ENCODE results near the gene NETO2.
"Not testable (repeated sequence)": the region's sequence is repeated elsewhere in the genome, so short reads cannot be mapped to it uniquely, and the experiment has no call there.

The NETO2 gene

DNA sequence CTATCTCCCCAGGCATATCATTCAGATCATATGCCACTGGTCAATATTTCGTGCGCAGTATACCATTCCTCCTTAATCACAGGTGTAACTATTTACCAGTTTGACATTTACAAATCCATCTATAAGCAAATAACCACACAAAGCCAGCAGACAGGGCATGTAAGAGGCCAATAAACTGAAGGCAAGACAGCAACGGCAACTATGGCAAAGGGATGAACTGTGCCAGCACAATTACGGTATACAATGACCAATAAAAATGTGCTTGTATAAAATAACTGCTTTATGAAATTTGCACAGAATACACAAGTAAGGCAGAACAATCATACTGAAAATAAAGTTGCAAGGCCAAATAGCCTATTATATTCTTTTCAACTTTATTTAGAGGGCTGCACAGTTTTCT, 9.2 kb downstream of the NETO2 start:
- DNase-seq: no peak

DNA sequence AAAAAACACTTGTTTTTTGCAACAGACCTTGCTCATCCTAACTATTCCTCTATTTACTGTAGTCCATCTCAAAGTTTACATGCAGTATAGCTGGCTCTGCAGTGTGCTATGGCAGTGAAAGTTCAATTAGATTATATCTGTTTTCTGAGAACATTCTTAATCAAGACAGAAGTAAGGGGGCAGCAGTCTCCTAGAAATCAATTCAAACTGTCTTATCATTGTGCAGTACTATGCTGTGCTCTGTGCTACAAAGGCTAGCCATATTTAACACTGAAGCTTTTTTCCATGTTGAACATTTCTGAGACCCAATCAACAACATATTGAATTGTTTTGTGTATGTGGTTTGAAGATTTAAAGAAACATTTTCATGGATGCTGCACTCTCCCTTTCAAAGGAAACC, 11.4 kb downstream of the NETO2 start:
- DNase-seq: no peak

DNA sequence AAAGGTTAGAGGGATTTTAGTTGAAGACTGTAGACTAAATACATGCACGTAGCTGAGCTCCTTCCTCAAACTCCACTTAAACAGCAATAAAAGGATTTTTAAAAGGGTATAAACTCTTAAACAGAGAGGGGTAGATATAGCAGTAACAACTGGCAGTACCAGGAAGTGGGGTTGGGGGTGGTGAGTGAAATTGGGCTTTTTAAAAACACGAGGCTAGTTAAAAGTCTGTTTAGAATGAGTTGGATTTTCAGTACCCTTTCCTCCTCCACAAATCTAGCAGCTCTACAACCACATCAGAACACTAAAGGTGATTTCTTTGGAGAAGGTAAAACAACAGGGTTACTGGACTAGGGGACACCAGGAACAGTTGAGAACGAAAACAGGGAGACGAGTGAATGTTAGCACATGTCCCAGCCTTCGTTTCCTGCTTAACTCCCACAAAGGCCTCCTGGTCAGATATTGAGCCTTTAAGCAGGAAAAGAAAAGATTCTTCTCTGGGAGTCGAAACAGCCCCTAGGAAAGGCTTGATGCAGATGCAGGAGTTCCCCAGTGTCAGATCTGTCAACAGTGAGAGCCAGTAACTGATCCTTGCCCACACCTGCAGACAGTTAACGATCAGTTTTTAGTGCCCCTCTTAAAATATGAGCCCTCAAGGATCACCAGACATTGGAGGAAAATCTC, 13.8 kb downstream of the NETO2 start:
- no peak for DNase-seq

DNA sequence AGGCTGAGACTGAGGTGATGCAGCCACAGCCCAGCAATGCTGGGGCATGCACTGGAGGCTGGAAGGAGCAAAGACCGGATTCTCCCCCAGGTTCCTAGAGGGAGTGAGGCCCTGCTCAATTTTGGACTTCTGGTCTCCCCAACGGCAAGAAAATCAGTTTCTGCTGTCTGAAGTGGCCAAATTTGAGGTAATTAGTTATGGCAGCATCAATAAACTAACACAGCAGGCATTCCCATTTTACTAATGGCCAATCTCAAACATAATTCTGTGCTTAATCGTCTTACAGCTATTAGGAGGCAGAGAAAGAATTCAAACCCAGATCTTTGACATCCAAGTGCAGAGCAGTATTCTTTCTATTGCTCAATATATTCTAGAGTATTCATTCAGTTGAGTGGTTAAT, 16.2 kb downstream of the NETO2 start:
- DNase-seq: no peak

DNA sequence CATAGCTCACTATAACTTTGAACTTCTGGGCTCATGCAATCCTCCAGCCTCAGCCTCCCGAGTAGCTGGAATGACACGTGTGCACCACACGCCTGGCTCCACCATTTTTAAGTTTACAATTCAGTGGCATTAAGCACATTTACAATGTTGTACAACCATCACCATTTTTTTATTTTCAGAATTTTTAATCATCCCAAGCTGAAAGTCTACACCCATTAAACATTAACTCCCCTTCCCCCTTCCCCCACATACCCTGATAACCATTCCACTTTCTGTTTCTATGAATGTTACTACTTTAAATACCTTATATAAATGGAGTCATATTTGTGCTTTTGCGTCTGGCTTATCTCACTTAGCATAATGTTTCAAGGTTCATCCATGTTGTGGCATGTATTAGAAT, 18.0 kb downstream of the NETO2 start:
- no peak for DNase-seq

DNA sequence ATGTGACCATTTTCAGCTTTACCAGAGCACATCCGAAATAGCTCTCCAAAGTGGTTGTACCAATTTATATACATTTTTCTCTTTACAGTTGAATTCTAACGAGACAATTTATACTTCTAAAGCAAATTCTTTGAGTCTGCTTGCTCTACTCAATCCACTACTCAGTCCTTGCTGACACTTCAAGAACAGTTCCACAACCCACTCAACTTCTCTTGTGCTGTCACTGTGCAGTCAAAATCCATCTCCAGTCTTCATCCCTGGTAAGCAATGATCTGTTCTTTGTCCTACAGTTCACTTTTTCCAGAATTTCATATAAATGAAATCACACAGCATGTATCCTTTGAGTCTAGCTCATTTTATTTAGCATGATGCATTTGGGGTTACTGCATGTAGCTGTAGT, 30.6 kb downstream of the NETO2 start:
- DNase-seq: no peak

DNA sequence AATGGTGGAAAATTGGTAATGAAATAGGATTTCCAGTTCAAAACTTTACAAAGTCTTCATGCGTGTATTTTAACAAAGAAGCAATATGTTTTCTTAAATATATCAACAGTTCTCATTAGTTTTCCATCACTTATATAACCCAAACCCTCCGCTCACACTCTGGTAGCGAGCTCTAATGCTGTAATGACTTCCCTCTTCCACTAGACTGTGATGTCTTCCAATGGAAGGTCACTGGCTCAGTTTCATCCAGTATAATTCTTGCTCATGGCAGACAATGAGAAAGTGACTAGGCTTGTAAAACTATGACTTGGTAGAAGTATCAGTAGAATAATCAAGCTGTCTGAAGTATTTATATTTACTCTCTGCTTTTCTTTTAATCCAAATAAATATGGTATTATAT, 32.8 kb downstream of the NETO2 start:
- DNase-seq: no peak

DNA sequence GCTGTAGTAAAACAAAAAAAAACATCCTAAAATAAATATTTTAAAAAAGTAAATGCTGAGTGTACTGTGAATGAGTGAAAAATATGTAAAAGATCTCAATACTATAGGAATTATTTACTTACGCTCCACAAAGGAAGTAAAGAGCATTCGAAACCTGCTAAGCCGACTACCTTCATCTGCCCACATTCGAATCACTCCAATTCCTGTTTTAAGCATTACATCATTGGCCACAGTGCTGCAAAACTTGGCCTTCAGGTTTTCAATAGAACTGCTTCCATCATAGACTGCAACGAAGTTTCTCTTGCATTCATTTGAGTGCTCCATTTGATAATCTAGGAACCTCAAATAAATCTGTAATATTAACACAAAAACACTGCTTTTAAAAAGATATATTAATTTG, 34.4 kb downstream of the NETO2 start:
- DNase-seq: no peak

DNA sequence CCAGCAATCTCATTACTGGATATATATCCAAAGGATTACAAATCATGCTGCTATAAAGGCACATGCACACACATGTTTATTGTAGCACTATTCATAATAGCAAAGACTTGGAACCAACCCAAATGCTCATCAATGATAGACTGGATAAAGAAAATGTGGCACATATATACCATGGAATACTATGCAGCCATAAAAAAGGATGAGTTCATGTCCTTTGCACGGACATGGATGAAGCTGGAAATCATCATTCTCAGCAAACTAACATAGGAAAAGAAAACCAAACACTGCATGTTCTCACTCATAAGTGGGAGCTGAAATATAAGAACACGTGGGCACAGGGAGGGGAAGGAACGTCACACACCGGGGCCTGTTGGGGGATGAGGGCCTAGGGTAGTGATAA, 40.8 kb downstream of the NETO2 start:
- DNase-seq: not testable (repeated sequence)

DNA sequence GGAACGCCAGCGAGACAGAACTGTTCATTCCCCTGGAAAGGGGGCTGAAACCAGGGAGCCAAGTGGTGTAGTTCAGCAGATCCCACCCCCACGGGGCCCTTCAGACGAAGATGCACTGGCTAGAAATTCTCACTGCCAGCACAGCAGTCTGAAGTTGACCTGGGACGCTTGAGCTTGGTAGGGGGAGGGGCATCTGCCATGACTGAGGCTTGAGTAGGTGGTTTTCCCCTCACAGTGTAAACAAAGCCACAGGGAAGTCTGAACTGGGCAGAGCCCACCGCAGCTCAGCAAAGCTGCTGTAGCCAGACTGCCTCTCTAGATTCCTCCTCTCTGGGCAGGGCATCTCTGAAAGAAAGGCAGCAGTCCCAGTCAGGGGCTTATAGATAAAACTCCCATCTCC, 46.6 kb downstream of the NETO2 start:
- peak; percentile 43 for DNase-seq

DNA sequence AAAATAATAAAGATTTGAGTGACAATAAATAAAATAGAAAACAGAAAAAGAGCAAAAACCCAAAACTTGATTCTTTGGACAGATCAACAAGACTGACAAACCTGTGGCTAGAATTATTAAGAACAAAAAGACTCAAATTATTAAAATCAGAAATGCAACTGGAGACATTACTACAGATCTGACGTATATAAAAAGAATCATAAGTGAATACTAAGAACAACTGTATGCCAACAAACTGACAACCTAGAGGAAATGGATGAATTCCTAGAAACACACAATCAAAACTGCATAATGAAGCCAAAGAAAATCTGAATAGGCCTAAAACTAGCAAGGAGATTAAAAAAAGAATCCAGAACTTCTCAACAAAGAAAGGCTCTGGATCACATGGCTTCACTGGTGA, 47.4 kb downstream of the NETO2 start:
- peak; percentile 43 for DNase-seq

DNA sequence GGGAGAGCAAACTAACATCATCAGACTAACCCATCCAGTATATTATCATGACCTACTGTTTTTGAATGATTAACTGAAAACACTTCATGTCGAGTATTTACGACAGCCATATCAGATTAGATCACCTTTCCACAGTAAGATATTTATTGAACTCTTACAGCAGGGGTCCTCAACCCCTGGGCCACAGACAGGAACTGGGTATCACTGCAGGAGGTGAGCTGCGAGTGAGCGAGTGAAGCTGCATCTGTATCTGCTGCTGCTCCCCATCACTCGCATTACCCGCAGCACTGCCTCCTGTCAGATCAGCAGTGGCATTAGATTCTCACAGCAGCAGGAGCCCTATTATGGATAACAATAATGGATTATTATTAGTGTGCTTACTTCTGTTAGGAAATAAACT, 59.5 kb downstream of the NETO2 start:
- no peak for DNase-seq

DNA sequence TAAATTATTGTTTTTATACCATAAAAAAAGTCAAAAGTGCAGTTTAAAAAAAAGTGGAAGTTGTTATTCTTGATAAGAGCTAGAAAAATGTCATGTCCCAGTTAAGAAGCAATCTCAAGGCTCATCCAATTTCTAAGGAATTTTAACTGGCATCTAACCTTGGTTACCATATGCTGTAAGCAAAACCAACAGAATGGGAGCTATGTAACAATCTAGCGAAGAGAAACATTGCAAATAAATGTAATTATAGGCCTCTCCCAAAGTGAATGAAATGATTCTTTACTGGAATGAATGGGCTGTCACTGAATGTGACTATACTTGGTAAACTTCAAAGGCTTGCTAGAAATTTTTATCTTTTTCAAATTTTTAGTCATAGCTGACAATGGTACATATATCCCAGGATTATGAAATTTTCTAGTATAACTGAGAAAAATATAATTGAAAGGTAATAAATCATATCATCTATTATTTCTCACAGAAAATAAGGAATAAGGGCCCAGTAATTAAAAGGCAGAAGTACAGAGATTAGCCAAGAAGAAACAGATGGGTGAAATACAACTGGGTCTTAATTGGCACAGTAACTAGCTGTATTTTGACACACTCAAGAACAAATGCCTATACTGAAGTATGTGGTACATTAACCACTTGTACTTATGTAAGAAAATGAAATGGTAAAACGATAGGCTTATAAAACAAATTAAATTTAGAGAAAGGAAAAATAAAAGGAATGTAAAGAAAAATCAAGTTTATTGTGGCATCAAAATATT, 61.5 kb downstream of the NETO2 start:
- DNase-seq: no peak

DNA sequence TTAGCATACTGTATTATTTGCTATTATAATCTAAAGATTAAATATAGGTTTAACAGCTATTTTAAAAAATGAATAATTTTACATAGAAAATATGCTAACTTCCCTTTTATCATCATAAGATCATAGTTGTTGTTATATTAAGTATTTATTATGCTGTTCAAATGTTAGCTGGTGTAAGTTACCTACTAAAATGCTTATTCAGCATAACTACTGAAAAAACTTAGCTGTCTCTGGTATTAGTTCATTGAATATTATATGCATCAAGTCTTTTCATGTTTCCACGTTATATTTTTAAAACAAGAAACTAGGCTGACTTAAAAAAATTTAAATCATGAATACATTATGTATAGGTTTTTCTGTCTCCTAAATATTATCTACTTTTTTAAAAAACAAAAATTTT, 62.6 kb downstream of the NETO2 start:
- no peak for DNase-seq

DNA sequence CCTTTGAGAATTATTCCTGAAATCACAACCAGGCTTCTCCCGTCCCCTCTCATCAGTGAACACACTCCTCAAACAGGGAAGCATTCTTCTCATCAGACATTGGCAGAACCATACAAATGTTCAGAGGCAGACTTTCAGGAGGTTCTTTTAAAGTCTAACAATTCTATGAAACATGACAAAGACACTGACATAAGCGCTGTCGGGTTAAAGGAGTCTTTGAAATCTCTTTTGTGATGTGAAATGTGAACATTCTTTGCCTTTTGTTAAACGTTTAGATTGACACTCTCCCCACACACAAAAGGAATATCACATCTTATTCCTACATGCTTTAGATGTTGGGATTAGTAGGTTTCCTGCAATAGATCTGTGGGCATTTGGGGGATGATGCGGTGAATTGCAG, 63.9 kb downstream of the NETO2 start:
- DNase-seq: no peak

DNA sequence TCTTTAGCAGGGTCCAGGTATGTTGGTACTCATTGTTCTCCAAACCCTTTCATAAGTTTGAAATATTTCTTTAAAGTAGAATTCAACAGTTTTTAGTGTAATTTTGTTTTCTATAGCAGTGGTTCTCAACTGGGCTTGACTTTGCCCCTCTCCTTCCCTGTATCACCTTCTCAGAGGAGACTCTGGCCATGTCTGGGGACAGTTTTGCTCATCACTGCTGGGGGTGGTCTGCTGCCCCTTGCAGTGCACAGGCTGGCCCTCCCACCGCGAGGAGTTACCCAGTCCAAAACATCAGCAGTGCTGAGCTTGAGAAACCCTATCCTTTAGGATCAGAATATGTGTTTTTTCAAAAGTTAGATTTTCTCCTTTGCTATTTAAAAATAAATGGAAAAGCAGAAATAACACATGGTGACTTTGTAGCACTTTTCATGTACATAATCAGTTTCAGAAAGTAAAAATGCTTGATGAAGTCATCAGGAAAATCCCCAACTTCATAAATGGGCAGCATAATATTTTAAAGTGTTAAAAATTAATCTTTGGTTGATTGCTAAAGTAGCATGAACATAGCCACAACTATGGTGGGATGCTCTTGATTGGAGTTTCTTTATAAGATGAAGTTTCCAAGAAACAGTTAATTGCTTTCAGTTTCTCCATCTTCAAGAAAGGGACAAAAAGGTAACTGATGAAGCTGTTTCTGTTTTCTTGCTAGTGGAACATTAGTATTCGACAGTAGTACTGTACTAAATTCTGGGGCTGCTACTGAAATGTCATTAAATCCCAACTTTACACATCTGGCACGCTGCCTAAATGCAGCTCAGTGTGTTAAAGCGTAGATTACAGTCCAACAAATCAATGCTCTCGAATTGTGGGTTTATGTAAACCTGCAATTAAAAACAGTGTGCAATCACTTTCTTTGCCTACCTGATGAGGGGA, 70.3 kb downstream of the NETO2 start:
- DNase-seq: no peak

DNA sequence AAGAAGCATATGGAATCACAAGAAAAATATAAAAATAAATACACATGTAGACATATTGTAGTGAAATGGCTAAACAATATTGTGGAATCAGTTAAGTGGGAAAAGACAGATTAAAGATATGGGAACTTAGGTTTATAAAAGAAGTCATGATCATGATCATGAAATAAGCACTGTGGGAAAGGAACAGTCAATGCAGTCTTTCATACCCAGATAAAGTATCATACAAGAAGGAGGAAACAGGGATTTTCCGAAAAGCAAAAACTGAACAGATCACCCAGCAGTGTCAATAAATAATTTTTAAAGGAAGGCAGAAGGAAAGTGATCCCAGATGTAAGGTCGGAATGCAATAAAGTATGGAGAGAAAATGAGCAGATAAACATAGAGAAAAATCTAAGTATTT, 71.6 kb downstream of the NETO2 start:
- DNase-seq: no peak

DNA sequence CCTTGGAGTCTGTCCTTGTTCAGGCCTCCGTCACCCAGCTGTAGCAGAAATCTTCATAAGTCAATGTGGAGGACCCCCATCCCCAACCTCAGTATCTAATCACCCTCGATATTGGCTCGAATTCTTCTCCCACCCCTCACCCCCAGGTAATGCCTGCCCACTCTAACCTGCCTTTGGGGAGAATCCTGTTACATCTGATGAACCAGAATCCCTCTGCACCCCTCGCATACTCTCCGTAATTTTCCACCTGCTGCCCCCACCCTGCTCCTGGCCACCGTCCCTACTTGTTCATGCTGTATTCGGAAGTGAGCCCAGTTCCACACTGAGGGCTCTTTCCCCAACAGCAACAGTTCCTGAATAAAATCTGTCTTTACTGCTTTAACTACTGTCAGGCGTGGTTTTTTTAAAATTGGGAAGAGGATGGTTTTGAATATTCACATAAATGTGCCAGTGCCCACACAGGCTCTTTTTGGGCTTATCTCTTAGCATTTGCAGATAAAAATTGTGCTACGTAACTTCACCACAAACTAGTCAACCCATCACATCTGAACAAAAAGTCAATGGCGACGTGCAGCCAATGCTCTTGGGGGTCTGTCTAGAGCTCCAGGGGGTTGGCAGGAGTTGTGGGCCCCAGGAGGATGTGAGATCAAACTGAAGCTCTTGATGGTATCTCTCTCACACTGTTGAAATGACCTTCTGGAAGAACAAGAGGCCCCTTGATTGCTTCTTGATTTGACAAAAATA, 73.7 kb downstream of the NETO2 start:
- no peak for DNase-seq

DNA sequence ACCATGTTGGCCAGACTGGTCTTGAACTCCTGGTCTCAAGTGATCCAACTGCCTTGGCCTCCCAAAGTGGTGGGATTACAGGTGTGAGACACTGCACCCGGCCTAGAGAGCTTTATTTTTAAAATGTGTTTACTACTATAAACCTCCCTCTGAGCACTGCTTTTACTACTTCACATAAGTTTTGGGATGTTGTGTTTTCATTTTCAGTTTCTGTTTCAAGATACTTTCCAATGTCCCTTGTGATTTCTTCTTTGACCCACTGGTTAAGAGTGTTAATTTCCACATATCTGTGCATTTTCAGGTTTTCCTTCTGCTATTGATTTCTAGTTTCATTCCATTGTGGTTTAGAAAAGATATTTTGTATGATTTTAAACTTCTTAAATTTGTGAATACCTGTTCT, 74.4 kb downstream of the NETO2 start:
- DNase-seq: no peak

DNA sequence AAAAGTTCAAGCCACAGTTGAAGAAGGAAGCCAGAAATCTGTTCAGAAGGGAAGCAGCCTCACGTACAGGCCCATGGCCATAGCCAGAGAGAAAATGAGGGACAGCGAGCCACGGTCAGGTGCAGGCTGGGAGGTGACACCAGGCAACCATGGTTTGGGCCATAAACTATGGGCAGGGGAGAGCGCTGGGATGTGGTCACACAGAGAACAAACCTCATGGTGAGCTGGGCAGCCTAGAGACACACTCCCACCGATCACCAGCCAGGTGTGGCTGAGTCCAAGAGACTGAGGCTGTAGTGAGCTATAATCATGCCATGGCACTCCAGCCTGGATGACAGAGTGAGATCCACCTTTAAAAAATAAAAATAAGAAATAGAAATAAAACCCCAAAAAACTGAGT, 76.5 kb downstream of the NETO2 start:
- DNase-seq: no peak

DNA sequence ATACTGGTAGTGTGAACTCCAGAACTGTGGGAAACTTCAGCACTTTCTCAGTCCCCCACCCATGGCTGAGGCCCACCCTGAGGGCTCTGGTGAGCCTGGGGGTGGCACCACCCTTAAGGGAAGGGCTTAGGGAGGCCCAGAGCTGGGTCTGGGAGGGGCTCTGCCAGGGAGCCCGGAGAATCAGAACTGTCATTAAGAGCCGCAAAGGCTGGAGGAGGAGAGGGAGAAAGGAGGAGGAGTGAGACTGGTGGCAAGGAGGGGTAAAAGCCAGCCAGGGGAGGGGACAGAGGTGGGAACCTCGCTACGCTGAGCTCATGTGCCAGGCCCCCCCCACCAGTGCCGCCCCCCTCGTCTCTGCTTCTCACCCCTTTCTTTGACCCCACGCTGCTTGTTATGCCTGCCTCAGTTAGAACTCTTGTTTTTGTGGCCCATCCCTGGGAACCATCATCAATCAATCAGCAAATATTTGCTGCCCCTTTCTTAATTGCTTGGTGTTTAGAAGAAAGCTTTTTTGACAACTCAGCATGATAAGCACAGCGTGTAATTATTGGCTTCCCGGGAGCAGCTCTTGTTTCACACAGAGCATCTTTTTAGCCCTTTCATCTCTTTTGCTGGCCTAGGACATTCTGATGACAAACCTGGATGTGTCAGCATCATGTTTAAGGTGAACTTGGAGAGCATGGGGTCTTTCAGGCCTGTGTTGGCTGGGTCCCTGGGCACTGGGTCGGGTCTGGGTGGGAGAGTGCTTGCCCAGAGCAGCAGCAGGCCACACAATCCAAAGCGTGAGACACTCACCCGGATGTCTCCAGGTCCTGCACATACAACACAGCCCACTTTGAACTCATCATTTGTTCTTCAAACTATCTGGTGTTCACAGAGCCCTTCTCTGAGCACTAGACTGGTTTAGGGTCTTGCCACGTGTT, 77.7 kb downstream of the NETO2 start:
- DNase-seq: no peak

DNA sequence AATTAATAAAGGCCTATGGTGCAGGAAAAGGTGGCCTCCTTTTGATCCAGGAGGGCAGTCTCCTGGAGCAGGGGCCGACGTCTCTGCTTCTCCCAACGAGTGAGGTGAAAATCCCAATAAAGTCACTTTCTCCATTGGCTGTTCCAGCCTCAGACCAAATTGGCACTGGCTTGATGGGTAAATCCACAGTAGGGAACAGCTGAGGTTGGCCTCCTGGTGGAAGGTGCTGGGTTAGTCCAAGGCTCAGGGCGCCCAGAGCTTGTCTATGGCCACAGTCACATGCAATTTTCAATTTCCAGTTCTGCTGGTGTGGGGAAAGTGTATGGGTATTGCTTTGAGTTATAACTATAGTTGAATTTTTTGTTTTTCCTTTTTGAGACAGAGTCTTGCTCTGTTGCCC, 79.0 kb downstream of the NETO2 start:
- DNase-seq: no peak

All from activated CD4-positive, alpha-beta T cell treated with anti-CD3 and anti-CD28 coated beads, Interleukin-2, Interleukin-6, amounts not matched to agents 100 ng/mL and 50 ng/mL, durations not matched to agents 16 hours and 8 hours (primary cell).